HG03469 (cell line): ENCODE data around the gene MOB1A.
"Not testable (repeated sequence)": the region's sequence is repeated elsewhere in the genome, so short reads cannot be mapped to it uniquely, and the experiment has no call there.

Source experiments
- ATAC-seq: cut with Tn5 transposase; IDR thresholded peaks from one replicate; pipeline ENCODE4 v1.9.1; 2021; ENCODE audit warnings: mild to moderate bottlenecking, moderate library complexity, moderate number of reproducible peaks; ENCODE audit not compliant: unreplicated experiment

The MOB1A gene

DNA sequence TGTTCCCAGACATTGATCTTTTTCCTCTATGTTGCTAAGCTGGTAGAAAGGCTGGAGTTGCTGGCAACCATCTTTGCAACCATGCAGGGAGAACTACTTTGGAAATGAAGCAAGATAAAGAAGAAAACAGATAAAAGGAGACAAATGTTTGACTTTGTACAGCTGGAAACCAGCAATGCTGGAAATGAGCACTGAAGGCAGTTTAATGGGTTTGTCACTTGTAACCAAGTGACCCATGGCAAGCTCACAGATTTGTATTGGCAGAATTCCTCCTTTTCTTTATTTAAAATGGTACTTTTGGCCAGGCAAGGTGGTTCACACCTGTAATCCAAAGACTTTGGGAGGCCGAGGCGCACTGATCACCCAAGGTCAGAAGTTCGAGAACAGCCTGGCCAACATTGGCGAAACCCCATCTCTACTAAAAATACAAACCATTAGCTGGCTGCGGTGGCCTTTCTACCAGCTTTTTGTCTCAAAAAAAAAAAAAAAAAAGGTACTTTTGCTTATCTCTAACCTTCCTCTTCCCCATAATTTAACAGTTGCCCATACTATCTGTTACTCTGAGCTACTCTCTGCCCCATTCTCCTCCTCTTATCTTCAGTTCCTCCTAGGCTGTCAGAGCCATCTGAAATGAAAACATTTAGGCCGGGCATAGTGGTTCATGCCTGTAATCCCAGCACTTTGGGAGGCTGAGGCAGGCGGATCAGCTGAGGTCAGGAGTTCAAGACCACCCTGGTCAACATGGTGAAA, 28.9 kb downstream of the MOB1A start:
- ATAC-seq: no peak

DNA sequence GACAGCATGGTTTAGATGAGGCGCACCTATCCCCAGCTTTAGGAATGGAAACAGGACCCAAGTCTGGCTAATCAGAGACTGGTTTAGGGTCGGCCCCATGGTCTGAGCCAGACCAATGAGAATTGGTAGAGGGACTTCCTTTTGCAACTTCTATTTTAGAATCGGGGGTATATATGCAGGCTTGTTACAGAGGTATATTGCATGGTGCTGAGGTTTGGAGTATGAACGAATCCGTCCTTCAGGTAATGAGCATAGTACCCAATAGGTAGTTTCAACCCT, 29.5 kb downstream of the MOB1A start:
- no peak for ATAC-seq

DNA sequence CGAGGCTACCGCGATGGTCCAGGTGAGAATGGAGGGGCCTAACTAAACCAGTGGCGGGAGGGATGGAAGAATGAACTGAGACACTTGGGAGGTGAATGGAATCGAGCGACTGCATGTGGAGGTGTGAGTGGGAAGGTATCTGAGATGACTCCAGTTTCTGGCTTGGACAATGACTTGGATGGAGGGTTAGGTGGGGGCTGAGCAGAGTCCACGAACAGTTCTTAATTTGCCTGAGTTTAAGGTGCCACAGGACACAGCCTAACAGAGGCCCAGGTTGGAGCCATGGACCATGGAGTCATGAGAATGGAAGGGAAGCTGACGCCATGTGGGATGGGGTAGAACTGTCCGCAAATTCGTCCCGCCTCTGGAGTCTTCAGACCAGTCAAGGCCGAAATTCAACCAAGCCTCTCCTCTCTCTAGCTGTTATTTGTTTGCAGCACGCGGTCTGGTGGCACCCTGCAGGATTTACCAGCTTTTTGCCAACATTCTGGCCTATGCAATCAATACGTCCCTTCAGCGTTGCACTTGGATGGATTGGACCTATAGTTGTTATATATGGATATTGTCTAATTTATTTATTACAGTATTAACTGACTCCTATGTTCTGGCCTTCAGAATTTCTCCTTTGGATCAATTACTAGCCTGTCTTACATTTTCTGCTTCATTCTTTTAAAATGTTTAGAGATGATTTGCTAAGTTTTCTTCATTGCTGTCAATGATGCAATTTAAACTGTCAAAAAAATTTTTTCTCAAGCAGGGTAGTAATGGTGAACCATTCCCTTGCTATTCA, 30.0 kb downstream of the MOB1A start:
- ATAC-seq: no peak

DNA sequence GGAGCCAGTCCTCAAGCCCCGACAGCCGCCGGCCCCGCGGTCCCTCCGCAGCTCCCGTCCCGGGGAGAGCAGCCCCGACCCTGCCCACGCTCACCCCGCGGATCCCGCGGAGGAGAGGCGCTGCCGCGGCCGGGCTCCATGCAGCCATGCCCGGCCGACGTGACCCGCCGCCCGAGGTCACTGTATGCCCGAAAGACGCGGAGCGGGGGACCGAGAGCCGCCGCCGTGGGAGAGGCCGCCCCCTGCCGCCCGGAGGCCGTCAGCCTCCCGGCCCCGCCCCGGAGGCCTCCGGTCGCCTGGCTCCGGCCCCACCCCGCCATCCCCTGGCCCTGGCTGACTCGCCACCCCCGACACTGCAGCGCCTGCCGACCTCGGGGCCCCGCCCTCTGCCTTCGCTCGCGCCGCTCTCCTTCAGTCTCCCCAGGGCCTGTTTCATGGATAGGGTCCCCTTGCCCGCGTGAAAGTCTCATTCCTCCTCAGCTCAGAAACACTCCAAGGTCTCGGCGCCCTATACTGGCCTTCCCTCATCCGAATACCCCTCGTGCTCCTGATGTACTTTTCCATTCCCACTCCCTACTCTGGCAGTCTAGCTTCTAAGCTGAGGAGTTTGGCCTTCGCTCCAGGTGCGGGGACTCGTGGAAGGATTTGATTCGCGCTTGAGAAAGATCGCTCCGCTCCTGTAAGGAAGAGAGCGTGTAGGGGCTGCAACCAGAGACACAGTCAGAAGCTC, 30.8 kb downstream of the MOB1A start, which contains the start of gene BOLA3:
Gene BOLA3 (minus strand): TSS at position 186 of the 730 bp plus-strand sequence. CDS start 38 bp downstream, at position 148.
- ATAC-seq: peak; percentile 60

DNA sequence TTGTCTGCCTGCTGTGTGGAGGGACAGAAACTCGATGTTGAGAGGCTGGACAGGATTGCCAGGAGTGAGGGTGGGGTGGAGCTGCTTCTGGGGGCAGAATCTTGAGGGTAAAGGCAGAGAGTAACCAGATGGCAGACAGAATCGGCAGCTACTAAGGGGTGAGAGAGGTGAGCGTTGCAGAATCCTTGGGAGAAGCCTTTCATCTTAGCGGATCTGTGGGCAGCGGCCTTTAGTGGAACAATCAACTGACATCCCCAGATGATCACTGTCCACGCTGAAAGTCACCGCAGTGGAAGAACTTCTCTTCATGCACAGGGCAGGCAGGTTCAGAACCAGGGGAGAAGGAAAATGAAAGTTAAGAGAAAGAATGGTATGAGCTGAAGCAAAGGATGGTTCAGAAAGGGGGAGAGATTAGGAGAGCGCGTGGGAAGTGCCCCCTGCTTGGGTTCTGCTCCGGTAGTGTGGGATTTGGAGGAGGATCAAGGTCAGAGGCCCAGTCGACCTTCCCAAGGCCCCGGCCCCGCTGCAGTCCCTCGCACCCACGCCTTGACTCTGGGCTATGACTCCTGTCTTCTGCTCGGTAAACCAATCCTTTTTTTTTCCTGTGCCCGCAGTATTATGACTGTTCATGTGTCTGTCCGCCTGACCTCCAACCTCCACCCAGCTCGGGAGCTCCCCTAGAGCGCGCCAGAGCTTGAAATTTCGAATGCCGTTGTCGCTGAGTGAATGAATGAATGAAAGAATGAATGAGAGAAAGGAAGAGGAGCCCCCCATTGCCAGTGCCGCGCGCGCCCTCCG, 31.6 kb downstream of the MOB1A start:
- ATAC-seq: peak; percentile 11

DNA sequence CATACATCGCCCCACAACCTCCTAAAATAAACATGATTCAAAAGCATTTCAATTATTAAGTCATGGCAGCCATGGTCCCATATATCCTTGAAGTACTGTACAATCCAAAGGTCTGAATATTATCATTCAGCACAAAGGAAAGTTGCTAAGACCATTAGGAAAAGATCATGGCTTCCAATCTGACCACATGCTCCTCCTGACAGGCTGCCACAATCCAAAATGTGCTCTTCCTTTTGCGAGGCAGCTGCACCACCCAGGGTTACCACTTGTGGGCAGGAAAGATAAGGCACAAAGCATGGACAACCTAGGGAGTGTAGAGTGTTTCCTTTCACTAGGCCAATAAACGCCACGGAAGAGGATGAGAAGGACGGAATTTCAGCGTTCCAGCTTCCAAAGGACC, 36.3 kb downstream of the MOB1A start:
- no peak for ATAC-seq

DNA sequence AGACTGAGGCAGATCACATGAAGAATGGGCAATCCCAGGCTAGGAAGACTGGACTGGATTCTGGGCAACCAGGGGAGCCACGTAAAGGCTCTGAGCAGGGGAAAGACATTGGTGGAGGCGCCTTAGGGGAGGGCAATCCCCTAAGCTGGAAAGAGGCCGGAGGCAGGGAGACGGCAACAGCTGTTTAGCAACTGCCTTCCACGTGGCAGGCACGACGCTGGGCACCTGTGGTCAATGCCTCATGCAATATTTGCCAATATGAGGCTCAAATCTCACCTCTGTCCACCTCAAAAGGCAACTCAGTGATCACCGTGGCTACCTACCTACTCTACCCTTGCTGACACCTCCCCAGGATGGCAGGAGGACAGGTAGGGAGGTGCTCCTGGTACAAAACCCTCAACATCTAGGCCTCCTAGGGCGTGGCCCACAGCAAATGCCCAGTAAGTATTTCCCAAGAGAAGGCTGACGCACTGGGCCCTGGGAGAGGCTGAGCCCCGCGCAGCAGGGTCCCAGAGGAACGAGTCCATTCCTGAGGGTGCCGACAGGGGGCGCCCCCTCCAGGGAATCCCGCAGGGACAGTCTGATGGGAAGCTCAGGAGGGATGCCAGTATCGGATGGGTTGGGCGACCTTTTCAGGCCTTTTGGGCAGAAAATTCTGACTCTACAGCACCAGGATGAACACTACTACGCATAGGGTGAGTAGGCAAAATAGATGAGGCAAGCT, 39.9 kb downstream of the MOB1A start:
- ATAC-seq: no peak

DNA sequence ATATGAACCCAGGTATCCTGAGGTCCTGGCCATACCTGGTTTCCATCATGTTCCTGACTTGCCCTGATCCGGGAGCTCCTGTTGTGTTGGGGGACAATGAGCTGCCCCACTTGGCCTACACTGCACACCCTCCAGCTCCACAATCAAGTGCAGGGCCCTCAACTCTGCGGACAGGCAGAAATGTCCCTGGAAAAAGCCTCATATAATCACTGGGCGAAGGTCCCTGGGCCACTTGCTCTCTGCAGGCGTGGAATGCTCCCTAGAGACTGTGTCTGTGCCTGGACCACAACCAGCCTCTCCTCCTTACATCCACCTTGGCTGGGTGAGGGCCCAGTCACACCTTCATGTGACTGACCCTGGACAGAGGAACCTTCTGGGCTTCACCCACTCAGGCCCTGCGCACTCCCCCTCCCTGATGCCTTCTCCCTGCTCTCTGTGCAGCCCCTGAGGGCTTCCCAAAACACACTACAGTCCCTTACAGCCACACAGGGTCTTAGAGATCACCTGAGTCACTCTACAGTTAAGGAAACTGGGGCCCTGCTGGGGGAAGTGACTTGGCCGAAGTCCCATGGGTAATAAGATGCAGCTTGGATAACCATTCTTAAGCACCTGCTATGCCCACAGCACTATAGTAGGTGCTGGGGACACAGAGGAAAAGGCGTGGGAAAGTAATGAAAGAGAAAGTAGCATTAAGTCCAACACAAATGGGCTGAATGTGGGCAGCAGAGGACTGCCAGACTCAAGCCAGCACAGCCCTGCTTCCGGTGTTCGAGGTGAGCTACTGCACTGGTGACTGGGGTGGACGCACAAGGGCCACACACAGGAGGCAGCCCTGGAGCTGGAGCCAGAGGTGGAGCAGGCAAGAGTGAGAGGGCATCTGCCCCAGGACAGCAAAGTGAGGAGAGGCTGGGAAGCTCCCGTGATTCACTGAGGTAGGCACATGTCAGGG, 40.8 kb downstream of the MOB1A start:
- ATAC-seq: no peak

DNA sequence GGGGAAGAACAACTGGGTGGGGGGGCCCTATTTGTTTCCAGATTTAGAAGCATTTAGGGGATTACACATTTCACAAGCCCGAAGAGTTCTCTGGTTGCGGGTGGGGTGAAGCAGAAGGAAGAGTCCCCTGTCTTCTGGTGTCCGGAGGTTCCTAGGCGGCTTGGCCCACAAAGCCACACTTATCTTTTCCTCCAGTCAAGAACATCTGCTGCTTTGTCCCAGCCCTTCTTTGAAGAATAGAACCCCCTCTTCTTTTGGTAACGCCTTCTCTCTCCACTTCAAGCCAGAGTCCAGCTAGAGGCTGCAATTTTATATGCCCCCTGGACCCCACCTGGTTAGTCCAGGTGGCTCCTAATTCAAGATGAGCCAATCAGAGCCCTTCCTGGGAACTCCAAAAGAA, 46.8 kb downstream of the MOB1A start:
- no peak for ATAC-seq

DNA sequence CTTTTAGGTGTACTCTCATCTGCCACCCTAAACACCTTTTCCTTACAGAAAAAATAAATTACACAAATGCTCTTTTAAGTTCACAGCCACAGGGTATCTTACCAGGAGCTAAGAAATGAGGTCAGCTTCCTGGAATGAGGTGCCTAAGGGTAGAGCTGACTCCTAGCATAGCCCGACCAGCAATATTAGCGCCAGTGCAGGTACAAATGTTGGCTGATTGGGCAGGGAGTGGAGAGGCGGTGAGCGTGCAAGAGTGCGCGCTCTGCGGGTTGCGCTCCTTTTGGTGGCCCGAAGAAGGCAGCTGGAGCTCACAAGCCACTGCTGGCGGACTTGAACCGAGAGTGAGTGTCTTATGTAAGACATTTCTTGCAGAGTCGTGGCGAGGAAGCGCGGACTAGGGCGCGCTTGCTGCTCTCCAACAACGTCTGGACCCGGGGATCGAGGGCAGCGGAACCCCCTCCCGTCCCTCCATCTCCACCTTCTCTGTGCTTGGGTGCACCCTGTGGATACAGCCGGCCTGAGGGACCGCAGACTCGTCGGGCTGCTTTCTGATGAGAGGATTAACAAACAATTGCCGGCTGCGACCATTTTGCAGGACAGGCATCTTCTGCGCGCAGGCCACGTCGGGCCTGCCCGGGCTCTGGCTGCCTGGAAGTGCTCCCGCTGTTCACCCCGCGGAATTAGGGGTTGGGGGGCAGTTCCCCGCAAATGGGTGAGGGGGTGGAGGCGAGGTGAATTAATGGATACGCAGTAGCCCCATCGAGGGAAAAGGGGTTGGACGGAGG, 48.3 kb downstream of the MOB1A start:
- ATAC-seq: no peak

DNA sequence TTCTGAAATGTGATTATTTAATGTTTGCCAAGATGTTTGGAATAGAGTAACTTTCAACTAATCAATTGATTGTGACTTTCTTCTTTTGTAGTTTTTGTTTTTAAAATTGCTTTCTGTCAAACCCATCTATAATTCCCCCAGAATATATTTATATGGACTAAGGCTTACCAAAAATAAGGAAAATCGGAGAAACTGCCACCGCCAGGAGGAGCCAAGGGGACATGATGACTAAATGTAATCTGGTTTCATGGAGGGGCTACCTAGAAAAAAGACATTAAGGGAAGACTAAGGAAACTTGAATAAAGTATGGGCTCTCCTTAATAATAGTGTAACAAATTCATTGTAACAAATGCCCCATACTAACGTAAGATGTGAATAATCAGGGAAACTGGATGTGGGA, 50.5 kb downstream of the MOB1A start:
- no peak for ATAC-seq

DNA sequence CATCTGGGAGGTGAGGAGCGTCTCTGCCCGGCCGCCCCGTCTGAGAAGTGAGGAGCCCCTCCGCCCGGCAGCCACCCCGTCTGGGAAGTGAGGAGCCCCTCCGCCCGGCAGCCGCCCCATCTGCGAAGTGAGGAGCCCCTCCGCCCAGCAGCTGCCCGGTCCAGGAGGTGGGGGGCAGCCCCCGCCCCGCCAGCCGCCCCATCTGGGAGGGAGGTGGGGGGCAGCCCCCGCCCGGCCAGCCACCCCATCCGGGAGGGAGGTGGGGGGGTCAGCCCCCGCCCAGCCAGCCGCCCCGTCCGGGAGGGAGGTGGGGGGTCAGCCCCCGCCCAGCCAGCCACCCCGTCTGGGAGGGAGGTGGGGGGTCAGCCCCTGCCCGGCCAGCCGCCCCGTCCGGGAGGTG, 54.7 kb downstream of the MOB1A start:
- ATAC-seq: not testable (repeated sequence)

DNA sequence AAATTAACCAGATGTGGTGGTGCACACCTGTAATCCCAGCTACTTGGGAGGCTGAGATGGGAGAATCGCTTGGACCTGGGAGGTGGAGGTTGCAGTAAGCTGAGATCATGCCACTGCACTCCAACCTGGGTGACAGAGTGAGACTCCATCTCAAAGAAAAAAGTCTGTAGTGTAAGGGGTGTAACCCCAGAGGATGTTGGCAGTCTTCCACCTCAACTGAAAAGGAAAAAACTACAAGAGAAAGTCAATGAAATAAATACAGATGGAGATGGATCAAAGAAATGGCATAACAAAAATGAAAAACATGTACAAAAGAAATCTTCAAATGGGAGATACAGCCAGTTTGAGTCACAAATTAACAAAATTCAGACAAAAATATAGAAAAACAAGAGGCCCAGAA, 56.8 kb downstream of the MOB1A start:
- not testable (repeated sequence) for ATAC-seq

DNA sequence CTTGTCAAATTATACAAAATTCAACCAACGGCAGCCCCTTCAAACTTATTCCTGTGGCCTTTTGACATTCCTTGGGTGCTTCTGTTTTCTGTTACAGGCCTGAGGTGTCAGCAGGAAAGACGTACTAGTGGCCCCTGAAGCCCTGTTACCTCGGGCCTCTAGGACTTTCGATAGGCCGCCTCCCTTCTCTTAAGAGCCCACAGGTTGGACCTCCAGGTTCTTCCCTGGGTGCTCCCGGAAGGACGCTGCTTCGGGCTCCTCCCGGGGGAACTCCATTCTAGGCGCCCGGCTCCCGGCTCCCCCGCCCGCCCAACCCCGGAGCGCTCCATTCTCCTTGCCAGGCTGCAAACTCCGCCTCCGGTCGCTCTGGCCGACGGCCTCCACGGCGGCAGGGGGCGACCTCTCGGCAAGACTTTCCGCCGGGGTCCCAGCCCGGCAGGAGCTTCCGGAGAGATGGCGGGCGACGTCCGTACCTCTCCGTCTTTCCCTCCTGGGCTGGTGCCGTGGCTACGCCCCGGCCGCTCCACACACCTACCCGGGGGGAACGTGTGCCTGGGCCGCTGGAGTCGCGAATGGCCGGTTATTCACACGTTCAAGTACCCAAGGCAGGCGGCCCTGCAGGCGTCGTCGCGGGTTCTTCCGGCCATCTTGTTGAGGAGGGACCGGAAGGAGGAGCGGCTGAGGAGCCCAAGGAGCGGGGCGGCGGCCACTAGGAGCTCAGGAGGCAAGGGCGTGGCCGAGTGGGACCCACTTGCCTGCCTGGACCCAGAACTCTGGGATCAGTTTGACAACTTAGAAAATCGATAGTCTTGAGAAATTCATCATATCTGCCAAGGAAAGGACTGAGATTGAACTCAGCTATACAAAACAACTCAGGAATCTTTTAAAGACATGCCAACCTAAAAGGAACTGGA, 58.5 kb downstream of the MOB1A start:
- ATAC-seq: peak; percentile 85

DNA sequence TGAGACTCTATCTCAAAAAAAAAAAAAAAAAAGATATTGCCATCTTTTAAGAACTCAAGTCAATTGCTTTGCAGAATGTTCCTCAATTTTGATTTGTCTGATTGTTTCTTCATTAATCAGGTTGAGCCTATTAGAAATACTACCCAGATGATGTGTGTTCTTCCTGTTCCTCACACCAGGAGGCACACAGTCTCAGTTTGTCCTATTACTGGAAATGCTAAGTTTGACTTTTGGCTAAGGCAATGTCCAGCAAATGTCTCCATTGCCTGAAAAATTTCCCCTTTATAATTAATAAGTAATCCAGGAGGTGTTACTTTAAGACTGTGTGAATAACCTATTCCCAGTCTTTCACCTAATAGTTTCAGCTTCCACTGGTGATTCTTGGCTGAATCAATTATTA, 59.3 kb downstream of the MOB1A start:
- ATAC-seq: no peak

DNA sequence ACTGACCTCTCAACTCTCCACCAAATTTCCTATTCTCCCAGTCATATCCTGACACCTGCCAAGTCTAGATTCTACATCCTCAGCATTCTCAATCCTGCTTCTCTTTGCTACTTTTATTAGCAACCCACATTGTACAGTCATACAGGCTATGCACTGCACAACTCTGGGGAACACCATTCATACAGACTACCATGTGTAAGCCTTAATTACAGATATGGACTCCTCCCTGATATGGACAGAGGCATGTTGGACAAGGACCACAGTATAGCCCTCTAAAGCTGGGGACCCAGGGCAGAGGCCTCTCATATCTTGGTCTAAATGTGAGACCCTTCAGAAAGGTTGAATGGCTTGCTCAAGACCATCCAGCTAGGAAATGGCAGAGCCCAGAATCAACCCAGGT, 67.3 kb downstream of the MOB1A start:
- ATAC-seq: no peak

DNA sequence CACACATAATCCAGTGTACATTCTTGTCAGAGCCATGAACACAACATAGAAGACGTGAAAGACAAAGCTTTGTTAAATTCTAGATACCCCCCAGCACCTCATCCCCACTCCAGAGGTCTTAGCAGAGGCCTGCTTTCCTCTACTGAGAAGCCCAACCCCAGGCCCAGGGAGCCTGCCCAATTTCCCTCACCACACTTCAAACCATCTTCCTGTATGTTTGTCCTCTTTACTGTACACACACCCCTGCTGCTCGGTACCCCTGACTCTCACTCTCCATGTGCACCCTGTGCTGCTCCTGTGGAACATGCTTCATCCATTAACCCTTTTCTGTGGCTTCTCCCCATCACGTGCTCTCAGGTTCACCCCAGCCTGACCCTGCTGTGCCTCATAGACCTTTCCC, 68.1 kb downstream of the MOB1A start:
- ATAC-seq: no peak
